ENCODE results near the gene GPX2. TPM values are rescaled to one million over a fixed set of nuclear protein-coding genes. Genes with fewer than 3 reads are reported as not detected.

GPX2 gene
- total RNA-seq, 1 donor from 2014 or later, result not detected

DNA sequence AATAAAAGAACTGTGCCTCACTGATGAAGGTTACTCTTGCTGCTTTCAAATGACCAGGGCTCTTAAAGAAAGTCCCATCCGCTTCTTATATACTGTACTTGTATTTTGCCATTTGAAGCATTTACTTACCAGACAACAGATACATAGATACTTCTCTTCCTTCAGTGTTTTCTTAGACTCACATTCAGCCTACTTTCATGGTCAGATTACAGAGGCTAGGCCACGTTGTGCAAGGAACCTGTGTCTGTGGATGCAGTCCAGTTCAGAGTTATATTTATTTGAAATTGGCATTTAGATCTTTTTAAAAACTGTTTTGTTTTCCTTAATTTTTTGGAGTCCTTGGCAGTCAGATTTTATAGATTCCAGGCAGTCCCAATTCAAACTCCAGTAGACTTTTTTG lies 22.1 kb downstream of the GPX2 start:
- no peak for DNase-seq (ENCODE audit: low read depth)
- peaks cover 17% of the 10 kb centered on the region for H4K20me1 ChIP-seq (ENCODE audit: insufficient read depth, low read length)
- no peak overlapping the region for H2AFZ ChIP-seq (ENCODE audit: low read depth, low read length)
- Mint-ChIP-seq H3K27ac (ENCODE audit: unreplicated experiment) (no peak overlapping the region), H3K9me3 (ENCODE audit: unreplicated experiment) (no peaks in the 10 kb centered on the region), H3K4me1 (ENCODE audit: low read depth, unreplicated experiment) (peaks cover 20% of the 10 kb centered on the region), H3K36me3 (ENCODE audit: low read depth, unreplicated experiment) (peaks cover 2% of the 10 kb centered on the region), H3K4me3 (ENCODE audit: unreplicated experiment) (no peak overlapping the region), H3K27me3 (ENCODE audit: low read depth, unreplicated experiment) (no peaks in the 10 kb centered on the region)
- FAIRE-seq, result no peak
- no peak overlapping the region for H3K9ac ChIP-seq (ENCODE audit: low read length)
- no peaks in the 10 kb centered on the region for H3K9me3 ChIP-seq (ENCODE audit: insufficient read depth, low read depth, low read length)
- TF ChIP-seq EZH2 (IDR thresholded peaks at IDR 0.05; ENCODE audit: insufficient read depth, low read length), result no peak
- TF ChIP-seq, protein P1, sequence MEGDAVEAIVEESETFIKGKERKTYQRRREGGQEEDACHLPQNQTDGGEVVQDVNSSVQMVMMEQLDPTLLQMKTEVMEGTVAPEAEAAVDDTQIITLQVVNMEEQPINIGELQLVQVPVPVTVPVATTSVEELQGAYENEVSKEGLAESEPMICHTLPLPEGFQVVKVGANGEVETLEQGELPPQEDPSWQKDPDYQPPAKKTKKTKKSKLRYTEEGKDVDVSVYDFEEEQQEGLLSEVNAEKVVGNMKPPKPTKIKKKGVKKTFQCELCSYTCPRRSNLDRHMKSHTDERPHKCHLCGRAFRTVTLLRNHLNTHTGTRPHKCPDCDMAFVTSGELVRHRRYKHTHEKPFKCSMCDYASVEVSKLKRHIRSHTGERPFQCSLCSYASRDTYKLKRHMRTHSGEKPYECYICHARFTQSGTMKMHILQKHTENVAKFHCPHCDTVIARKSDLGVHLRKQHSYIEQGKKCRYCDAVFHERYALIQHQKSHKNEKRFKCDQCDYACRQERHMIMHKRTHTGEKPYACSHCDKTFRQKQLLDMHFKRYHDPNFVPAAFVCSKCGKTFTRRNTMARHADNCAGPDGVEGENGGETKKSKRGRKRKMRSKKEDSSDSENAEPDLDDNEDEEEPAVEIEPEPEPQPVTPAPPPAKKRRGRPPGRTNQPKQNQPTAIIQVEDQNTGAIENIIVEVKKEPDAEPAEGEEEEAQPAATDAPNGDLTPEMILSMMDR (IDR thresholded peaks at IDR 0.05; ENCODE audit: insufficient read depth, low read depth, low read length), result no peak
- peaks cover 52% of the 10 kb centered on the region for H3K79me2 ChIP-seq (ENCODE audit: insufficient read depth, low read length)
- H3K36me3 ChIP-seq (ENCODE audit: insufficient read depth, low read length), result peaks cover 8% of the 10 kb centered on the region
- no peaks in the 10 kb centered on the region for H3K27me3 ChIP-seq (ENCODE audit: insufficient read depth, low read length)
- H3K27ac ChIP-seq (ENCODE audit: low read depth, low read length), result no peak overlapping the region
- H3K4me1 ChIP-seq (ENCODE audit: insufficient read depth, low read length), result peaks cover under 1% of the 10 kb centered on the region
- no peak overlapping the region for H3K4me3 ChIP-seq (ENCODE audit: insufficient read depth, low read depth, low read length)
- no peak overlapping the region for H3K4me2 ChIP-seq (ENCODE audit: low read length)

DNA sequence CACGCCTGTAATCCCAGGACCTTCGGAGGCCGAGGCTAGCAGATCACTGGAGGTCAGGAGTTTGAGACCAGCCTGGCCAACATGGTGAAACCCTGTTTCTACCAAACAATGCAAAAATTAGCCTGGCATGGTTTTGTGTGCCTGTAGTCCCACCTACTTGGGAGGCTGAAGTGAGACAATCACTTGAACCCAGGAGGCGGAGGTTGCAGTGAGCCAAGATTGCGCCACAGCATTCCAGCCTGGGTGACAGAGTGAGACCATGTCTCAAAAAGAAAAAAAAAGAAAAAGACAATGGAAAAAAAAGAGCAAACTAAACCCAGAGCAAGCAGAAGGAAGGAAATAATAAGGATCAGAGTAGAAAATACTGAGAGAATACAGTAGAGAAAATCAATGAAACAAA lies 22.9 kb downstream of the GPX2 start:
- H3K27me3 ChIP-seq (ENCODE audit: insufficient read depth, low read length), result no peaks in the 10 kb centered on the region
- Mint-ChIP-seq H3K27ac (ENCODE audit: unreplicated experiment) (no peak overlapping the region), H3K27me3 (ENCODE audit: low read depth, unreplicated experiment) (no peaks in the 10 kb centered on the region), H3K36me3 (ENCODE audit: low read depth, unreplicated experiment) (peaks cover 2% of the 10 kb centered on the region), H3K4me1 (ENCODE audit: low read depth, unreplicated experiment) (peaks cover 24% of the 10 kb centered on the region), H3K4me3 (ENCODE audit: unreplicated experiment) (no peak overlapping the region), H3K9me3 (ENCODE audit: unreplicated experiment) (no peaks in the 10 kb centered on the region)
- no peaks in the 10 kb centered on the region for H3K9me3 ChIP-seq (ENCODE audit: insufficient read depth, low read depth, low read length)
- peaks cover 3% of the 10 kb centered on the region for H3K36me3 ChIP-seq (ENCODE audit: insufficient read depth, low read length)
- H3K4me3 ChIP-seq (ENCODE audit: insufficient read depth, low read depth, low read length), result no peak overlapping the region
- no peak for TF ChIP-seq EZH2 (IDR thresholded peaks at IDR 0.05; ENCODE audit: insufficient read depth, low read length)
- TF ChIP-seq, protein P1 (IDR thresholded peaks at IDR 0.05; ENCODE audit: insufficient read depth, low read depth, low read length), result no peak
- DNase-seq (ENCODE audit: low read depth) (no peak), FAIRE-seq (no peak)
- H4K20me1 ChIP-seq (ENCODE audit: insufficient read depth, low read length), result peaks cover 22% of the 10 kb centered on the region
- no peak overlapping the region for H3K4me2 ChIP-seq (ENCODE audit: low read length)
- H3K27ac ChIP-seq (ENCODE audit: low read depth, low read length), result no peak overlapping the region
- peaks cover 8% of the 10 kb centered on the region for H3K4me1 ChIP-seq (ENCODE audit: insufficient read depth, low read length)
- no peak overlapping the region for H2AFZ ChIP-seq (ENCODE audit: low read depth, low read length)
- H3K9ac ChIP-seq (ENCODE audit: low read length), result no peak overlapping the region
- peaks cover 60% of the 10 kb centered on the region for H3K79me2 ChIP-seq (ENCODE audit: insufficient read depth, low read length)

DNA sequence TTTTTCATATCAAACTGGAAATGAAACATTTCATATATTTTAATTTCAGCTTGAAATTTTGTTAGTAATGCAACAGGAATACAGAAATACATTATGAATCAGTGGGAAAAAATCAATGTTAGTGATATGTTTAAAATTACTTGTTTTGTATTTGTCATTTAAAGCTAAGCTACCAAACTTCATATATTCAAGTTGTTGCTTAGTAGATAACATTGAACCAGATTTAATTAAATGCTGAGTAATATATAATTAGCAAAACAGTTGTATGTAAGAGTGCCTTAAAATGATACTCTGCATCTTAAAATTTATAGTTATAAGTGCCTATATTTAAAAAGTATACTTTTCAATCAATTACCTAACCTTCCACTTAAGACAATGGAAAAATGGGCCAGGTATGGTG lies 23.3 kb downstream of the GPX2 start:
- FAIRE-seq (no peak), DNase-seq (ENCODE audit: low read depth) (no peak)
- H3K4me3 ChIP-seq (ENCODE audit: insufficient read depth, low read depth, low read length), result no peak overlapping the region
- H3K9me3 Mint-ChIP-seq (ENCODE audit: unreplicated experiment), result no peaks in the 10 kb centered on the region
- H4K20me1 ChIP-seq (ENCODE audit: insufficient read depth, low read length), result peaks cover 22% of the 10 kb centered on the region
- H3K4me3 Mint-ChIP-seq (ENCODE audit: unreplicated experiment), result no peak overlapping the region
- H3K27ac ChIP-seq (ENCODE audit: low read depth, low read length), result no peak overlapping the region
- no peaks in the 10 kb centered on the region for H3K27me3 ChIP-seq (ENCODE audit: insufficient read depth, low read length)
- no peaks in the 10 kb centered on the region for H3K27me3 Mint-ChIP-seq (ENCODE audit: low read depth, unreplicated experiment)
- peaks cover 2% of the 10 kb centered on the region for H3K36me3 Mint-ChIP-seq (ENCODE audit: low read depth, unreplicated experiment)
- H3K4me1 Mint-ChIP-seq (ENCODE audit: low read depth, unreplicated experiment), result peaks cover 24% of the 10 kb centered on the region
- no peaks in the 10 kb centered on the region for H3K9me3 ChIP-seq (ENCODE audit: insufficient read depth, low read depth, low read length)
- H3K27ac Mint-ChIP-seq (ENCODE audit: unreplicated experiment), result no peak overlapping the region
- H3K9ac ChIP-seq (ENCODE audit: low read length), result no peak overlapping the region
- no peaks in the 10 kb centered on the region for H3K36me3 ChIP-seq (ENCODE audit: insufficient read depth, low read length)
- no peak overlapping the region for H3K4me2 ChIP-seq (ENCODE audit: low read length)
- H3K4me1 ChIP-seq (ENCODE audit: insufficient read depth, low read length), result peaks cover 8% of the 10 kb centered on the region
- no peak overlapping the region for H2AFZ ChIP-seq (ENCODE audit: low read depth, low read length)
- TF ChIP-seq, protein P1 (IDR thresholded peaks at IDR 0.05; ENCODE audit: insufficient read depth, low read depth, low read length), result no peak
- no peak for TF ChIP-seq EZH2 (IDR thresholded peaks at IDR 0.05; ENCODE audit: insufficient read depth, low read length)
- peaks cover 64% of the 10 kb centered on the region for H3K79me2 ChIP-seq (ENCODE audit: insufficient read depth, low read length)
